IPS-15b (cell line): ENCODE results near the gene G3BP1.
"Not testable (repeated sequence)": the region's sequence is repeated elsewhere in the genome, so short reads cannot be mapped to it uniquely, and the experiment has no call there.

Source experiments
- H3K27me3 ChIP-seq: one replicate; pipeline ENCODE4 v1.6.1; 2013; ENCODE audit warnings: low read length; ENCODE audit not compliant: control insufficient read depth, insufficient read depth
- H3K36me3 ChIP-seq: one replicate; pipeline ENCODE4 v1.6.1; 2013; ENCODE audit warnings: low read length; ENCODE audit not compliant: control insufficient read depth, insufficient read depth
- H3K4me1 ChIP-seq: one replicate; pipeline ENCODE4 v1.6.1; 2013; ENCODE audit warnings: mild to moderate bottlenecking, low read length; ENCODE audit not compliant: control insufficient read depth, insufficient read depth
- H3K4me3 ChIP-seq: one replicate; pipeline ENCODE4 v1.5.1; 2013; ENCODE audit warnings: low read depth, low read length
- H3K9ac ChIP-seq: one replicate; pipeline ENCODE4 v1.6.1; 2013; ENCODE audit warnings: low read depth, mild to moderate bottlenecking, low read length
- H3K9me3 ChIP-seq: one replicate; pipeline ENCODE4 v1.6.1; 2013; ENCODE audit warnings: mild to moderate bottlenecking, low read length; ENCODE audit not compliant: control insufficient read depth, insufficient read depth

G3BP1 gene

GRCh38 chr5:151771259-151772028 is at the start of gene G3BP1:
G3BP1 (plus strand) TSS chr5:151771954; CDS start chr5:151786621, 14,667 bp downstream.
- peaks cover 15% of the 10 kb centered on the region for H3K4me1 ChIP-seq
- peak within 1 kb of the TSS; percentile 100 for H3K4me3 ChIP-seq
- H3K9ac ChIP-seq, result peak within 1 kb of the TSS; percentile 96
- peaks cover 2% of the 10 kb centered on the region for H3K36me3 ChIP-seq
- H3K27me3 ChIP-seq, result no peaks in the 10 kb centered on the region
- no peaks in the 10 kb centered on the region for H3K9me3 ChIP-seq

DNA sequence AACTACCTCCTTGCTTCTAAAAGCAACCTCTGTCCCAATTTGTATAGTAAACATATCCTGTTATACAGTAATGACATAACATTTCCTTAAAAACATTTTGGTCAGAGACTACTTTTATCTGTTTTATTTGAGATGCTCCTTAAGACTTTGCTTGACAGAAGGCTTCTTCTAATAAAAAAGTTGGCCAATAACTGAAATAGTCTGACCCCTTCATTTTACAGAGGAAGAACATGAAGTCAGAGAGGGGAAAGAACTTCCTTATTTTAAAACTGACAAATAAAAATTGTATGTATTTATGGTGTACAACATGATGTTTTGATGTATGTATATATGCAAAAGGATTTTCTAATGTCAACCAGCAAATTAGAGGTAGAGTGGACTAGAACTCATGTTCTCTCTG is 49.2 kb upstream of the G3BP1 start:
- Histone ChIP-seq H3K27me3 (no peaks in the 10 kb centered on the region), H3K9ac (no peak overlapping the region), H3K4me1 (peaks cover 15% of the 10 kb centered on the region)

GRCh38 chr5:151724360-151724759 is 47.4 kb upstream of the G3BP1 start:
- Histone ChIP-seq H3K36me3 (no peaks in the 10 kb centered on the region), H3K9ac (no peak overlapping the region), H3K4me3 (no peak overlapping the region), H3K27me3 (no peaks in the 10 kb centered on the region), H3K9me3 (no peaks in the 10 kb centered on the region), H3K4me1 (peaks cover 15% of the 10 kb centered on the region)

More for the DNA sequence above, 49.2 kb upstream of the G3BP1 start:
- Histone ChIP-seq H3K36me3 (no peaks in the 10 kb centered on the region), H3K4me3 (no peak overlapping the region), H3K9me3 (no peaks in the 10 kb centered on the region)

- H3K4me1 ChIP-seq, H3K36me3 ChIP-seq, H3K9me3 ChIP-seq, H3K9ac ChIP-seq, H3K4me3 ChIP-seq, H3K27me3 ChIP-seq: not testable (repeated sequence)
These were observed 42.2 kb upstream of the G3BP1 start for GRCh38 chr5:151729597-151729996.

- H3K9me3 ChIP-seq, result no peaks in the 10 kb centered on the region
- no peak overlapping the region for H3K9ac ChIP-seq
- H3K4me3 ChIP-seq, result no peak overlapping the region
- no peaks in the 10 kb centered on the region for H3K27me3 ChIP-seq
- peaks cover 5% of the 10 kb centered on the region for H3K4me1 ChIP-seq
- no peaks in the 10 kb centered on the region for H3K36me3 ChIP-seq
These were observed 41.4 kb upstream of the G3BP1 start for GRCh38 chr5:151730381-151730780.

GRCh38 chr5:151733358-151734063 is 38.2 kb upstream of the G3BP1 start:
- no peaks in the 10 kb centered on the region for H3K27me3 ChIP-seq
- no peak overlapping the region for H3K9ac ChIP-seq
- H3K9me3 ChIP-seq, result no peaks in the 10 kb centered on the region

GRCh38 chr5:151734064-151734408 is 37.7 kb upstream of the G3BP1 start:
- Histone ChIP-seq H3K4me3 (no peak overlapping the region), H3K27me3 (no peaks in the 10 kb centered on the region), H3K9ac (no peak overlapping the region), H3K36me3 (no peaks in the 10 kb centered on the region), H3K4me1 (peaks cover 5% of the 10 kb centered on the region), H3K9me3 (no peaks in the 10 kb centered on the region)

More at GRCh38 chr5:151733358-151734063, 38.2 kb upstream of the G3BP1 start:
- Histone ChIP-seq H3K36me3 (no peaks in the 10 kb centered on the region), H3K4me1 (peaks cover 5% of the 10 kb centered on the region), H3K4me3 (no peak overlapping the region)

- H3K36me3 ChIP-seq, result no peaks in the 10 kb centered on the region
- no peak overlapping the region for H3K9ac ChIP-seq
These were observed 36.1 kb upstream of the G3BP1 start for GRCh38 chr5:151735646-151736045.

DNA sequence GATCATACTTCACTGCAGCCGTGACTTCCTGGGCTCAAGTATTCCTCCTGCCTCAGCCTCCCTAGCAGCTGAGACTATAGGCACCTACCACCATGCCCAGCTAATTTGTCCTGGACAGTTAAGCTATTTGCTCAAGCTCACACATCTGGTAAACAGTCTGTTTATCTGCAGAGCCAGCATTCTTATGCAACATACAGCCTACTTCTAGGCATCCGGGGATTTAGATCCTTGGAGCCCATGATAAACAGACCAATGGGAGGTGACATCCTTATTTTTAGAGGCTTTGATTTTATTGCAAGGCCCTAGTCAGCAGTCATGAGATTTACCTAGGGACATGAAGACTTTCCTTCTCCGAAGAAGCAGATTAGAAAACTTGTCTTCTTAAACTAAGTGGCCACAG is 34.3 kb upstream of the G3BP1 start:
- Histone ChIP-seq H3K27me3 (no peaks in the 10 kb centered on the region), H3K9me3 (no peaks in the 10 kb centered on the region), H3K36me3 (no peaks in the 10 kb centered on the region), H3K9ac (no peak overlapping the region), H3K4me1 (peaks cover 15% of the 10 kb centered on the region), H3K4me3 (no peak overlapping the region)

More at GRCh38 chr5:151735646-151736045, 36.1 kb upstream of the G3BP1 start:
- peaks cover 16% of the 10 kb centered on the region for H3K4me1 ChIP-seq
- no peak overlapping the region for H3K4me3 ChIP-seq
- H3K9me3 ChIP-seq, result no peaks in the 10 kb centered on the region
- no peaks in the 10 kb centered on the region for H3K27me3 ChIP-seq

- peaks cover 11% of the 10 kb centered on the region for H3K4me1 ChIP-seq
These were observed 33.5 kb upstream of the G3BP1 start for GRCh38 chr5:151738125-151738848.

GRCh38 chr5:151739395-151739794 is 32.4 kb upstream of the G3BP1 start:
- Histone ChIP-seq H3K27me3 (no peaks in the 10 kb centered on the region), H3K4me3 (no peak overlapping the region), H3K9ac (no peak overlapping the region), H3K36me3 (no peaks in the 10 kb centered on the region), H3K9me3 (no peaks in the 10 kb centered on the region), H3K4me1 (peaks cover 11% of the 10 kb centered on the region)

More at GRCh38 chr5:151738125-151738848, 33.5 kb upstream of the G3BP1 start:
- Histone ChIP-seq H3K9ac (no peak overlapping the region), H3K27me3 (no peaks in the 10 kb centered on the region), H3K4me3 (no peak overlapping the region), H3K9me3 (no peaks in the 10 kb centered on the region), H3K36me3 (no peaks in the 10 kb centered on the region)
